Tibial nerve (tissue), 4 donors: ENCODE results near the gene SAMMSON.

Source experiments
- CTCF ChIP-seq, 5 experiments: fragments of 200-600 bp in 3 of 5; fragments of 450-650 bp in 2 of 5; sonication (generic) in 3 of 5; IDR thresholded peaks; one replicate each; pipeline ENCODE4 v1.5.1; 2016 to 2019; ENCODE audit warnings: antibody characterized with exemption in 5 of 5, mild to moderate bottlenecking in 3 of 5, moderate library complexity in 2 of 5
- EP300 ChIP-seq, 2 donors: sonication (generic); formaldehyde crosslinking; IDR thresholded peaks; one replicate each; pipeline ENCODE4 v1.6.1; 2017; ENCODE audit warnings: antibody characterized with exemption in 2 of 2, mild to moderate bottlenecking in 1 of 2

- TF ChIP-seq CTCF (IDR thresholded peaks at IDR 0.05) (no peak), EP300 (IDR thresholded peaks at IDR 0.05) (no peak)
These were observed 120.3 kb downstream of the SAMMSON start for GRCh38 chr3:70119879-70120278.
